RKO (cell line): Measurements from ENCODE around the gene ERBB4.

Source experiments
- DNase-seq: peaks from one replicate; pipeline ENCODE4 v3.0.0-alpha.2; 2016; ENCODE audit warnings: low spot score

Gene ERBB4

DNA sequence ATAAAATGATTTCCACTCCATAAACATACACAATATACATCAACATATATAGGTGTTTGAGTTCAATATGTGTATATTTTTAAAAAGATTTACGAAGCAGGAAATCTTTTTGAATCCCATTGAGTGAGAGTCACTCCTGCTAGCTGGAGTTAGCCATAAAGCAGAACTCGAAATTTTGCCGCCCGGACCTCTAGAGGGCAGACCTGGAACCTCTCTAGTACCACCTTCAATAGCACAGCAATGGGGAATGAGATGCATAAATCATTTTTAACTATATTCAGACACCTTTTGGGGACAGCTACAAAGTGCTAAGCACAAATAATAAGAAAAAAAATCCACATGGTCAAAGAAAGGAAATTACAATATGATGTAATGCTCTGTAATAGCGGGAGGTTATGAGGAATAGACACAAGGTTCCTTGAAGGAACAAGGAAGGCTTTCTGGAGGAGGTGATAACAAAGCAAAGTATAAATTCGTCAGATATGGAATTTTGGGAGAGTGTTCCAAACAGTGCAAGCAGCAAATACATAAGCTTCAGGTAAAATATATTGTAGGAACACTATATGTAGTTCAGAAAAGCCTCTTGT is 533.4 kb downstream of the ERBB4 start:
- peak; percentile 53 for DNase-seq

GRCh38 chr2:212001325-212001724 is 537.3 kb downstream of the ERBB4 start:
- no peak for DNase-seq

GRCh38 chr2:211996857-211997256 is 541.7 kb downstream of the ERBB4 start:
- DNase-seq = no peak

DNA sequence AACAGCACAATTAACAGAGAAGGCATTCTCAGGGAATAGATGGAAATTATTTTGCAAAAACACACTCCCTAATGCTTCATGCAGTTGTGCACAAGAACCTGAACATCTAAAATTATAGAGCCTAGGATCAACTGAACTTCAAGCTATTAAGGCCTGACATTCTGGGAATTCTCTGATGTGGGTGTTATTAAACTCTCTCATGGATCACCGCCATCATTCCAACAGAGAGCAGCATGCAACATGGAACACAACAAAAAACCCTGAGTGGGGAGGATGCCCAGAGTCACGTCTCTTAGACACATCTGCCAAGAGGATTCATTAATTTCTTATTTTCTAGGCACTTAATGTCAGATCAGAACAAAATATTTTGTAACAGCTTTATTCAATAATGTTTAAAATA is 543.8 kb downstream of the ERBB4 start:
- DNase-seq = no peak

DNA sequence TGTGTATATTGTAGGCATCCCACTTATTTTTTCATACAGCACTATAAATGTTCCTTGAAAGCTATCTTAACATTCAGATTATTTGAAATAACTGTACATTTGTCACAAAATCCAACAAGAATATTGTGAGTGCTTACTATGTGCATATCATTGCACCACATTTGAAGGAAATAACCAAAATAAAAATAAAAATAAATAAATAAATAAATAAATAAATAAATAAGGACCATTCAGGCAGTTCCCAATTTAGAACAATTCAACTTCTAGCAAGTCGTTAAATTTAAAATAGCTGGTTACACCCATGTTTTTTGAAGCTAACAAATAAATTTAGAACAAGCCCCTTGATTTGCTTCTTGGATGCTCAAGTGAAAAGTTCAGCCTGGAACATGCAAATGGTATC is 548.3 kb downstream of the ERBB4 start:
- no peak for DNase-seq

- no peak for DNase-seq
Observed at GRCh38 chr2:211986313-211986712, 552.3 kb downstream of the ERBB4 start.

- no peak for DNase-seq
Observed at GRCh38 chr2:211985393-211985792, 553.2 kb downstream of the ERBB4 start.

DNA sequence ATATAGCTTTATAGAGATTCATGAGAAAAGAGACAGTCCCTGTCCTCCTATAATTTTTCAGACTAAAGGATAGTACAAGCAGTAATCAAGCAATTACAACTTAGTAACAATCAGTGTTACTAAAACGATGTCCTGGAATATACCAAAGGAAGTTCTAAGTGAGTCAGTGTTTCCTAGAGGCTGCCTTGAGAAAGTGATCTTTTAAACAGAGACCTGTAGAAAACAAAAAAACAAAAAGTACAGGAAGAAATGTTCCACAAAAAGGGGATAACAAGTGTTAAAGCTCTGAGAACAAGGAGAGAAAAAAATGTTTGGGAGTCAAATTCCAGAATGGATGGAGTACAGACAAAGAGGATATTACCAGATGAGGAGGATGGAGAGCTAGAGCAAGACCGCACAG is 556.4 kb downstream of the ERBB4 start:
- DNase-seq = no peak

GRCh38 chr2:211981451-211981850 is 557.2 kb downstream of the ERBB4 start:
- no peak for DNase-seq

GRCh38 chr2:211976076-211976475 is 562.5 kb downstream of the ERBB4 start:
- DNase-seq = no peak

DNA sequence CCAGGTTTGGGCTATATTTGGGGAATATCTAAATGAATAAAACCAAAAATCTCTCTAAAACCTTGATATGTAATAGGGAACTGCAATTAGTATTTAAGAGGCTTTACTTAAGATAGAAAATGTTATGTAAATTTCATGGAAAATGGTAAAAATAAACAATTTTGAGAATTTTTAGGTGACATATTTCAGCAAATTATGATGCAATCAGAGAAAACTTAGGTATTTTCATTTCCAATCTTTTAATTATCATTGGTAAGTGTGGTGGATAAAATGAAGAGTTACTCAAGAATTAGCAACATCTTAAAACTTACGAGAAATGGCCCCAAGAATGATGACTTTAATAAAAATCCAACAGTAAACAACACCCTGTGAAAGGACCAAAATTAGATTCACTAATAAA is 571.4 kb downstream of the ERBB4 start:
- DNase-seq = no peak

DNA sequence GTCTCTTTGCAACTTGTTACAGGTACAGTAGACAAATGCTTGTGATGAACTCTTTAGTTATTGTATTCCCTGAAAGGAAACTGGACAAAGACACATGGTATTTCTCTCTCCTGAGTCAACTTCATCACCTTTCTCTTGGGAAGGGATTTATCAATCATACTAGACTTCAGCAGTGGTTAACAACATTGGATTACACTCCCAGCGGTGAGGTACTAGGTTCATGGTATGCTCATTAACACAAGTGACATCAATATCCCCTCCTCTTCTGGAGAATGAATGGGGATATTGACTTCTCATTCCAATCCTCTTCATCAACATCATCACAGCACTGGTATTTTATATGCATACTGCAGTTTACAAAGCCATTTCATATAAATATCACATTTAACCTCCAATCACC is 574.6 kb downstream of the ERBB4 start:
- DNase-seq = no peak

DNA sequence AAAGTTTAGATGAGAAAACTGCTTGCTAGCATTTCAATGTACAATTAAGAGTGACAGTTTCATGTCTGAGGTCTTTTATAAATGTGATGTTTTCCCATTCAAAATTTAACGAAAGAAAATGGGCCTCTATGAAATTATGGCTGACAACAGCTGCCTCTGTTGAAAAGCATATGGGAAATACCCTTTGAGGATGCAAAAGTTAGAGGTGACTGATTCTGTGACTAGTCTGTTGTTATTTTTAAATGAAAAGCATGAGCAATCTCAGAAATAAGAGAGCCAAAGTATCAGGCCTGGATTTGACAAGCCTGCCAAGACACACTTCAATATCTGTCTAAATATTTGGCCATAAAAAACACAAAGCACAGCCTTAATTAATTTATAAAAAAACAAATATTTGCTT is 580.8 kb downstream of the ERBB4 start:
- no peak for DNase-seq

DNA sequence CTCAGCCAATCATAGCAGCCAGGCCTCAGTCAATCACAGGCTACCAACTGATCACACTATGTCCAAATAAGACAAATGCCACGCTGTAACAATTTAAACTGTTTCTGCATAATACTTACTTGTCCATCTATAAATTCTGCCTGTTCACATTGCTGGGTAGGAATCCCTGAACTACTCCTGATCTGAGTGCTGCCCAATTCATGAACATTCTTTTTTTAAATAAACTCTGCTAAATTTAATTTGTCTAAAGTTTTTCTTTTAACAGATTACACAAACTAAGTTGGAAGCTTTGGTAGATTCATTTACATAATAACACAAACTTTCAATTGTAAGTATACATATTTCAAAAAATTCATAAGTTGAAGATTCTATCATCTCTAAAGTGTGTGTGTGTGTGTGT is 583.0 kb downstream of the ERBB4 start:
- no peak for DNase-seq

DNA sequence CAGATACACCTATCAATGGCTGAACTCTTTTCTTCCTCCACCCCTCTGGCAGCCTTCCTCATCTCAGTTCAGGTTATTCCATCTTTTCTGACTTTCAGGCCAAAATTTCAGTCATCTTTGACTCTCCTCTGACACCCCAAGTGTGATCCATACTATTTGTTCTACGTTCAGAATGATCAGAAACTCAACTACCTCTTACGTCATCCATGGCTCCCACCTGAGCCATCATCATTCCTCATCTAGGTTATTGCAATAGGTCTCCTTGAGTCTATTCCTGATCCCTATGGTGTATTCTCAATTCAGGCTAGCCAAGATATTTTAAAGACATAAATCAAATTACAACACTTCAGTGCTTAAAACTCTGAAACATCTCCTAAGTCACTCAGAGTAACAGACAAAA is 589.7 kb downstream of the ERBB4 start:
- DNase-seq = no peak

DNA sequence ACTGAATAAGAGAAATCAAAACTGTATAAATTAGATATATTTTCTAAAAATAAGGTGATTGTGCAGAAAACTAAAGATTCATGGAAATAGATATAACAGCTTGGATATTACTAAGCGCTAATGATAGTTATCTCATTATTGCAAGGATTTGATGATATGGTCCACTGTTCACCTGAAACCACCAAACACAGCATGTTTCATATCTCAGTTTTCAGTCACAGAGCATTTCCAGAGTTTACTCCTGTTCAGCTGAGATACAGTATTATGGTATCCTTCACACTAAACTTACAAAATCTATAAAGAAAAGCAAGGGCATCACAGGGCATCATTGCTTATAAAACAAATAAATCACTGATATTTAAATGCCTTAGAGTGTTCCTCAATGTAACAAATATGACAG is 591.6 kb downstream of the ERBB4 start:
- no peak for DNase-seq

- no peak for DNase-seq
Observed at GRCh38 chr2:211944572-211944971, 594.0 kb downstream of the ERBB4 start.

DNA sequence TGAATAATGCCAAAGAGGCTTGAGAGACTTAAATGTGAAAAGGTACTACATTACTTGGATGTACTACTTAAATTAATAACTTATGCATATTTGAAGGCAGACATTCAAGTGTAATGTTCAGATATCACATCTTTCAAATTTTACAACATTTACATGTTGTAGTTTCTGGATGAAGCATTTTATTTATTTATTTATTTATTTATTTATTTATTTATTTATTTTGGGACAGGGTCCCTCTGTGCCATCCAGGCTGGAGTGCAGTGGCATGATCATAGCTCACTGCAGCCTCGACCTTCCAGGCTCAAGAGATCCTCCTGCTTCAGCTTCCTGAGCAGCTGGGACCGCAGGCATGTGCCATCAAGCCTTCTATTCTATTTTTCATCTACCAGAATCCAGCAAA is 596.4 kb downstream of the ERBB4 start:
- no peak for DNase-seq

- no peak for DNase-seq
Observed at GRCh38 chr2:211941216-211941747, 597.3 kb downstream of the ERBB4 start.

- no peak for DNase-seq
Observed at GRCh38 chr2:211939177-211939576, 599.4 kb downstream of the ERBB4 start.

GRCh38 chr2:211934811-211935210 is 603.8 kb downstream of the ERBB4 start:
- DNase-seq = no peak

- DNase-seq = no peak
Observed at GRCh38 chr2:211931314-211931713, 607.3 kb downstream of the ERBB4 start.

- no peak for DNase-seq
Observed at GRCh38 chr2:211930331-211930730, 608.3 kb downstream of the ERBB4 start.

DNA sequence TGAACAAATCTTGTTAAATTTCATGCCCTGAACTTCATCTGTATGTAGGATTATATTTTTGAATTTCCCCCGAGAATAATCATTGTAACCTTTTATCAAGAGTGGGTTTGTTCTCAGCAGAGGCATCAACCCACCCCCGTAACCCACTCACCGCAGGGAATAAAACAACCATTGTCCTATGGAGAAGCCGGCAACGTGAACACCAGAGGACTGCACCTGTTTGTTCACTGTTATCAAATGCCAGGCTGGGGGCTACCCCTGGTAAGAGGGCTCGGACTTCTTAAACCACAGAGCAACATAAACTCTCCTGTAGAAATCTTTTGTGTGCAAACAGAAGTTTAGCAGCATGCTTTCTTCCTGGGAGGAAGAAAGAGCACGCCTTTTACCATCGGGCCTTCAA is 610.4 kb downstream of the ERBB4 start:
- no peak for DNase-seq

DNA sequence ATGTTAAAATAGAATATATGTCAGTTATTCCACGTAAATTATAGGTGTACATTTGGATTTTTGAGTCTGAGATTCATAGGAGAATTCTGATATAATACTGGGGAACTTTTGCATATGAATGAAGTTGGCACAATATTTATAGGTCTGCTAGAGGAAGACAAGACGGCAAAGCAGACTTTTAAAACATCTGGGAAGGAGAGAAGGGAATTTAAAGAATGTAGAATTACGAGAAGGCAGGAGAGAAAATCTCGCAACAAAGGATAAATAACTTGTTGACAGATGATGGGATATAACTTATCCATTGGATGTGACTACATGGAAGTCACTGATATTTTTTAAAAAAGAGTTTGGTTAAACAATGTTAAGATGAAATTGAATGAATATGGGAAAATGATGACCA is 615.6 kb downstream of the ERBB4 start:
- DNase-seq = no peak
